Measurements from ENCODE around the gene BSDC1. TPM values are rescaled to one million over a fixed set of nuclear protein-coding genes. Genes with fewer than 3 reads are reported as not detected.
A peak's percentile ranks its signal among the peaks of the same experiment; 100 is the strongest.
"Not testable (repeated sequence)": the region's sequence is repeated elsewhere in the genome, so short reads cannot be mapped to it uniquely, and the experiment has no call there.

BSDC1 gene
- total RNA-seq, result 10 to 100 TPM; 47.1 to 49.7 TPM

GRCh38 chr1:32394141-32394889 lies at the start of gene BSDC1:
TSS of gene BSDC1 (minus strand) at chr1:32394441. CDS start at chr1:32394414, 27 bp downstream.
- peak within 1 kb of the TSS; percentile 57 to 83 for H3K4me3 ChIP-seq
- H3K36me3 ChIP-seq, result peaks cover 28% of the 10 kb centered on the region
- TF ChIP-seq CTCF (IDR thresholded peaks at IDR 0.05), result no peak
- peaks cover 0 to 40% of the 10 kb centered on the region in 2 donors for H3K4me1 ChIP-seq
- no peaks in the 10 kb centered on the region for H3K9me3 ChIP-seq
- peak; percentile 99 for DNase-seq (ENCODE audit: low spot score)
- H3K27ac ChIP-seq, result peak within 1 kb of the TSS; percentile 91 to 96
- no peaks in the 10 kb centered on the region for H3K27me3 ChIP-seq

GRCh38 chr1:32441467-32441866 lies 47.2 kb upstream of the BSDC1 start:
- not testable (repeated sequence) for H3K9me3 ChIP-seq; H3K27ac ChIP-seq; DNase-seq (ENCODE audit: low spot score); H3K36me3 ChIP-seq; H3K27me3 ChIP-seq; H3K4me3 ChIP-seq; H3K4me1 ChIP-seq

- not testable (repeated sequence) for H3K4me1 ChIP-seq; H3K4me3 ChIP-seq; DNase-seq (ENCODE audit: low spot score); H3K27me3 ChIP-seq; H3K36me3 ChIP-seq; H3K9me3 ChIP-seq; H3K27ac ChIP-seq
These were observed 44.5 kb upstream of the BSDC1 start for GRCh38 chr1:32438777-32439176.

- H3K9me3 ChIP-seq, result peaks cover 0 to 5% of the 10 kb centered on the region in 2 donors
These were observed 43.9 kb upstream of the BSDC1 start for GRCh38 chr1:32438136-32438535.

GRCh38 chr1:32431736-32432400 lies 37.6 kb upstream of the BSDC1 start:
- no peaks in the 10 kb centered on the region for H3K27me3 ChIP-seq
- no peak for DNase-seq (ENCODE audit: low spot score)

More at GRCh38 chr1:32438136-32438535, 43.9 kb upstream of the BSDC1 start:
- no peak for DNase-seq (ENCODE audit: low spot score)
- TF ChIP-seq CTCF (IDR thresholded peaks at IDR 0.05), result no peak
- no peaks in the 10 kb centered on the region for H3K36me3 ChIP-seq
- no peaks in the 10 kb centered on the region for H3K4me1 ChIP-seq
- no peak overlapping the region for H3K4me3 ChIP-seq
- no peak overlapping the region for H3K27ac ChIP-seq
- no peaks in the 10 kb centered on the region for H3K27me3 ChIP-seq

GRCh38 chr1:32427264-32427963 lies 33.2 kb upstream of the BSDC1 start:
- H3K4me3 ChIP-seq, result peak overlapping the region in 1 of 2 donors; percentile 45
- peaks cover 0 to 9% of the 10 kb centered on the region in 2 donors for H3K4me1 ChIP-seq

More at GRCh38 chr1:32431736-32432400, 37.6 kb upstream of the BSDC1 start:
- no peak for TF ChIP-seq CTCF (IDR thresholded peaks at IDR 0.05)
- Histone ChIP-seq H3K4me1 (peaks cover 0 to 2% of the 10 kb centered on the region in 2 donors), H3K36me3 (no peaks in the 10 kb centered on the region), H3K4me3 (no peak overlapping the region), H3K9me3 (no peaks in the 10 kb centered on the region), H3K27ac (no peak overlapping the region)

More at GRCh38 chr1:32427264-32427963, 33.2 kb upstream of the BSDC1 start:
- Histone ChIP-seq H3K27ac (no peak overlapping the region), H3K27me3 (no peaks in the 10 kb centered on the region), H3K9me3 (no peaks in the 10 kb centered on the region), H3K36me3 (no peaks in the 10 kb centered on the region)
- no peak for DNase-seq (ENCODE audit: low spot score)
- no peak for TF ChIP-seq CTCF (IDR thresholded peaks at IDR 0.05)

All from right atrium auricular region (tissue), 2 donors.